ENCODE results near the gene HSPA2.
"Not testable (repeated sequence)": the region's sequence is repeated elsewhere in the genome, so short reads cannot be mapped to it uniquely, and the experiment has no call there.

HSPA2 gene

DNA sequence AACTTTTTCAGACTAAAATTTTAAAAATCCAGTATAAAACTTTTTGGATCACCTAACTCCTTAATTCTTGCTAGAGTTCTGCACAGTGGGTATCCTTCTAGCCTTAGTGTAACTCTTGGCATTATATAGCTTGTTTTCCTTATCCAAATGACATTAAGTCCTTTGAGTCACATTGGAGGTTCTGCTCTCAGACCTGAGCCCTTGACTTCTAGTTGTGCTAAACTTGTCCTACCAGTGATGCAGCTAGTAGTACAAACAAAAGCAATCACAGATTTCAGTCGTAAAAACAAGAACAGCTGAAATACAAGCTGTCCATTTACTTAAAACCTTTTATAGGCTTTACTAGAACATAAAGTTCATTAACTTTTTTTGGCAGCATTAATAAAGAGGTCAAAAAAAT, 25.5 kb upstream of the HSPA2 start:
- DNase-seq, result no peak

DNA sequence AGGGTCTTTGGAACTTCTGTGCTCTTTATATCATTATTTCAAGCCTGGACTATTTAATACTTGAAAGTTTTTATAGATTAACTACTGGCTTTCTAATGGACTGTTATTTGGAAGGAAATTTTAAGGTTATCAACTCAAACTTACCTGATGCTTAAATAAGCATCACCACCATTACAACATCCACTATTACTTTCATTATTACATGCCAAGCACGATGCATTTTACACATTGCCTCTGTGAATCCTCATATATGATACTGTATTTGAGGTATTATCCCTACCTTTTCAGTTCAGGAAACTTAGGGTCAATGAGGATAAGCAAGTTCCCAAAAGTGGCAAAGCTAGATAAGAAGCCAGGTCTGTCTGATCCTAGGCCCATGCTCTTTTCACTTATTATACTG, 23.6 kb upstream of the HSPA2 start:
- DNase-seq, result no peak

DNA sequence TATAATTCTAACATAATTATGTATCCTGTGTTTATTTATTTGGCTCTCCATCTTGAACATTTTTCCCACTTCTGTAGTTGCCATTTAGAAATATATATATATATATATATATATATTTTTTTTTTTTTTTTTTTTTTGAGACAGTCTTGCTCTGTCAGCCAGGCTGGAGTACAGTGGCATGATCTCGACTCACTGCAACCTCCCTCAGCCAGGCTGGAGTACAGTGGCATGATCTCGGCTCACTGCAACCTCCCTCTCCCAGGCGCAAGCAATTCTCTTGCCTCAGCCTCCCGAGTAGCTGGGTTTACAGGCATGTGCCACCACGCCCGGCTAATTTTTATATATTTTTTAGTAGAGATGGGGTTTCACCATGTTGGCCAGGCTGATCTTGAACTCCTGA, 22.9 kb upstream of the HSPA2 start:
- DNase-seq, result not testable (repeated sequence)

DNA sequence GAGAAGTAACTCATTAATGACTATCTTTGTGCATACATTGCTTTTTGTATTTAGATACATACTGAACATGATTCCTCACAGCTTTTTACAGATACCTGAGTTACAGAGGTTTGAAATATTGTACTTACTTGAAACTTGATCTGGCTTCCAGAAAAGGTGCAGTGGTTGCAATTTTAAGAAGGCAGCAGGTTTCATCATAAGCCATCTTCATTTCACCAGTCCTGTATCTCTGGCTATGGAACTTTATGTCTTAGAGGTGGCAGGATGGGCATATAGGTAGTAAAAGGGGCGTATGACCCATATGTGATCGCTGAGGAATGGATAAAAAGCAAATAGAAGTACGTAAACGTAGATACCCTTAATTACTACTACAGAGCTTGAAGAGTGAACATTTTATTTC, 22.3 kb upstream of the HSPA2 start:
- DNase-seq, result no peak

DNA sequence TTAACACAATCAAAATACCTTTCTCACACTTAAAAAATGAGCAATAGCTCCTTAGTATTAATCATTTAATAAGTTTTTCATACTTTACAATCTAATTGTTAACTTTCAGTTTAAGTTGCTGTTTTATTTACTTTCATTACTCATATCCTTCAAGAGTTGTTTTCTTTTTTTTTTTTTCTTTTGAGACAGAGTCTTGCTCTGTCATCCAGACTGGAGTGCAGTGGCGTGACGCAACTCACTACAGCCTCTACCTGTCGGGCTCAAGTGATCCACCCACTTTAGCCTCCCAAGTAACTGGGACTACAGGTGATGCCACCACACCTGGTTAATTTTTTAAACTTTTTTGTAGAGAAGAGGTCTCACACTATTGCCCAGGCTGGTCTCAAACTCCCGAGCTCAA, 19.8 kb upstream of the HSPA2 start:
- DNase-seq, result no peak

DNA sequence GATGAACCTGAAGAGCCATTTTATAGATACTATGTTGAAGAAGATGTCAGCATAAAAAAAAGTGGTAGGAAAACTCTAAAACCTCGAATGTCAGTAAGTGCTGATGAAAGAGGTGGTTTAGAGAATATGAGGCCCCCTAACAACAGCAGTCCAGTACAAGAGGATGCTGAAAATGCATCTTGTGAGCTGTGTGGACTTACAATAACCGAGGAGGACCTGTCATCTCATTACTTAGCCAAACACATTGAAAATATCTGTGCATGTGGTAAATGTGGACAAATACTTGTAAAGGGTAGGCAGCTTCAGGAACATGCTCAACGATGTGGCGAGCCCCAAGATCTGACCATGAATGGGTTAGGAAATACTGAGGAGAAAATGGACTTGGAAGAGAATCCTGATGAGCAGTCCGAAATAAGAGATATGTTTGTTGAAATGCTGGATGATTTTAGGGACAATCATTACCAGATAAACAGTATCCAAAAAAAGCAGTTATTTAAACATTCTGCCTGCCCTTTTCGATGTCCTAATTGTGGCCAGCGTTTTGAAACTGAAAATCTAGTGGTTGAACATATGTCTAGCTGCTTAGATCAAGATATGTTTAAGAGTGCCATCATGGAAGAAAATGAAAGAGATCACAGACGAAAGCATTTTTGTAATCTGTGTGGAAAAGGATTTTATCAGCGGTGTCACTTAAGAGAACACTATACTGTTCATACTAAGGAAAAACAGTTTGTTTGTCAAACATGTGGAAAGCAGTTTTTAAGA, 17.8 kb upstream of the HSPA2 start:
- no peak for DNase-seq

DNA sequence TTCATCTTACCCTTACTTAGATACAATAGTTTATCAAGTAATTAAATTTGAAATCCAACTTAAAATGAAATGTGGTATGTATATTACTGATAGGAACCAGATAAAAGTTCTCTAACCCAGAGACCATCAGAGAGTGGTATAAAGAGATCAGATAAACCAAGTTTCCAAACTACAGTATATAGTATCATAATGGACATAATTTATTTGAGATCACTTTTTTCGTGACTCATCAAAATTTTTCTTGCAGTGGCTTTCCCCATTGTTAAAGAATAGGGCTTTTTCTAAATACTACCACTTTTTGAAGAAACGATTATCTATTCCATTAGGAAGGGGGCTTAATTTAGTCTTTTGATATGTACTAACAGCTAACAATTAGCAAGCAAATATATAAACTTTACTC, 15.2 kb upstream of the HSPA2 start:
- DNase-seq, result no peak

DNA sequence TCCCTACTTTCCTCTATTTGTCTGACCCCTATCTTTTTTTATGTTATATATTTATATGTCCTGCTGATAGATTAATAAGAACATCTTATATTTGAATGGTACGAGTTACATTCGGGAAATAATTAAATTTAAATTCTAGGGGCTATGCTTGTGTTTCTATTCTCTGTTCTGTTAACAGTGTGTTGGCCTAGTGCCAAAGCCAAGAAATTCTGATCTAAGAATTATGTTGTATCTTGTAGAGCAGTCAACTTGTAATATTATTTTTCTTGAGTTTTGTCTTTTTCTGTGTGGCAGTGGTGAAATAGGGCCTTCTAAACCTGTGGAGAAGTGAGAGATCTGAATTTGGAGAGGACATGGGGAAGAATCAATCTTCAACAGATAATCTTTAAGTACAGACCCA, 9.0 kb upstream of the HSPA2 start:
- no peak for DNase-seq

DNA sequence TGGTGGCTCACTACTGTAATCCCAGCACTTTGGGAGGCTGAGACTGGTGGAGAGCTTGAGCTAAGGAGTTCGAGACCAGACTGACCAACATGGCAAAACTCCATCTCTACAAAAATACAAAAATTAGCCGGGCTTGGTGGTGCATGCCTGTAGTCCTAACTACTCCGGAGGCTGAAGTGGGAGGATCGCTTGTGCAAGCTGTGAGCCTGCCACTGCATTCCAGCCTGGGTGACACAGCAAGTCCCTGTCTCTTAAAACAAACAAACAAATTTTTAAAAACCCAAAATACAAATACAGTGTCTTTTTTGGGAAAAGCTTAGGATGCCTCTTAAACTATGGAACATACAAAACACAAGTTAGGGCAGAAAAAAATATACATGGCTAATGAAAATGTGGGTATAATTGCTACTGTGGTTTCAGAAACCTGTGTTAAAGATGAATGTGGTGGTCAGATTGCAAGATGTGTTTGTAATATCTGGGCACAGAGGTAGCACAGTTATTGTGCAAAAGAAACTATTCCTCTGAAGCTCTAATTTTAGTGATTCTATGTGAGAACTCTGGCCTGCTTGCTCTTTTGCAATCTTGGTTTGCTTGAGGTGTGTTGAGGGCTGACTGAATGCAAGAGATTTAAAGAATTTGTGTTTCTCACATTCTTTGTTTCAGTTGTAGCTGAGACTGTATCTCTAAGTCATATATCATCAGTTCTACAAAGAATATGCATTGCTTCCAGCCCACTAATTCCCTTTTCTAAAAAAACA, 3.9 kb upstream of the HSPA2 start:
- DNase-seq, result no peak

DNA sequence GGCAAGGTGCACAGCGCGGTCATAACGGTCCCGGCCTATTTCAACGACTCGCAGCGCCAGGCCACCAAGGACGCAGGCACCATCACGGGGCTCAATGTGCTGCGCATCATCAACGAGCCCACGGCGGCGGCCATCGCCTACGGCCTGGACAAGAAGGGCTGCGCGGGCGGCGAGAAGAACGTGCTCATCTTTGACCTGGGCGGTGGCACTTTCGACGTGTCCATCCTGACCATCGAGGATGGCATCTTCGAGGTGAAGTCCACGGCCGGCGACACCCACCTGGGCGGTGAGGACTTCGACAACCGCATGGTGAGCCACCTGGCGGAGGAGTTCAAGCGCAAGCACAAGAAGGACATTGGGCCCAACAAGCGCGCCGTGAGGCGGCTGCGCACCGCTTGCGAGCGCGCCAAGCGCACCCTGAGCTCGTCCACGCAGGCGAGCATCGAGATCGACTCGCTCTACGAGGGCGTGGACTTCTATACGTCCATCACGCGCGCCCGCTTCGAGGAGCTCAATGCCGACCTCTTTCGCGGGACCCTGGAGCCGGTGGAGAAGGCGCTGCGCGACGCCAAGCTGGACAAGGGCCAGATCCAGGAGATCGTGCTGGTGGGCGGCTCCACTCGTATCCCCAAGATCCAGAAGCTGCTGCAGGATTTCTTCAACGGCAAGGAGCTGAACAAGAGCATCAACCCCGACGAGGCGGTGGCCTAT, 875 bp downstream of the HSPA2 start:
- peak; percentile 10 to 17 for DNase-seq

DNA sequence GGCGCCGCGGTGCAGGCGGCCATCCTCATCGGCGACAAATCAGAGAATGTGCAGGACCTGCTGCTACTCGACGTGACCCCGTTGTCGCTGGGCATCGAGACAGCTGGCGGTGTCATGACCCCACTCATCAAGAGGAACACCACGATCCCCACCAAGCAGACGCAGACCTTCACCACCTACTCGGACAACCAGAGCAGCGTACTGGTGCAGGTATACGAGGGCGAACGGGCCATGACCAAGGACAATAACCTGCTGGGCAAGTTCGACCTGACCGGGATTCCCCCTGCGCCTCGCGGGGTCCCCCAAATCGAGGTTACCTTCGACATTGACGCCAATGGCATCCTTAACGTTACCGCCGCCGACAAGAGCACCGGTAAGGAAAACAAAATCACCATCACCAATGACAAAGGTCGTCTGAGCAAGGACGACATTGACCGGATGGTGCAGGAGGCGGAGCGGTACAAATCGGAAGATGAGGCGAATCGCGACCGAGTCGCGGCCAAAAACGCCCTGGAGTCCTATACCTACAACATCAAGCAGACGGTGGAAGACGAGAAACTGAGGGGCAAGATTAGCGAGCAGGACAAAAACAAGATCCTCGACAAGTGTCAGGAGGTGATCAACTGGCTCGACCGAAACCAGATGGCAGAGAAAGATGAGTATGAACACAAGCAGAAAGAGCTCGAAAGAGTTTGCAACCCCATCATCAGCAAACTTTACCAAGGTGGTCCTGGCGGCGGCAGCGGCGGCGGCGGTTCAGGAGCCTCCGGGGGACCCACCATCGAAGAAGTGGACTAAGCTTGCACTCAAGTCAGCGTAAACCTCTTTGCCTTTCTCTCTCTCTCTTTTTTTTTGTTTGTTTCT, 1.7 kb downstream of the HSPA2 start:
- DNase-seq, result peak in 1 of 2 donors; percentile 11

DNA sequence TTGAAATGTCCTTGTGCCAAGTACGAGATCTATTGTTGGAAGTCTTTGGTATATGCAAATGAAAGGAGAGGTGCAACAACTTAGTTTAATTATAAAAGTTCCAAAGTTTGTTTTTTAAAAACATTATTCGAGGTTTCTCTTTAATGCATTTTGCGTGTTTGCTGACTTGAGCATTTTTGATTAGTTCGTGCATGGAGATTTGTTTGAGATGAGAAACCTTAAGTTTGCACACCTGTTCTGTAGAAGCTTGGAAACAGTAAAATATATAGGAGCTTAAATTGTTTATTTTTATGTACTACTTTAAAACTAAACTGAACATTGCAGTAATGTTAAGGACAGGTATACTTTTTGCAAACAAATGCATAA, 2.3 kb downstream of the HSPA2 start:
- DNase-seq, result no peak

DNA sequence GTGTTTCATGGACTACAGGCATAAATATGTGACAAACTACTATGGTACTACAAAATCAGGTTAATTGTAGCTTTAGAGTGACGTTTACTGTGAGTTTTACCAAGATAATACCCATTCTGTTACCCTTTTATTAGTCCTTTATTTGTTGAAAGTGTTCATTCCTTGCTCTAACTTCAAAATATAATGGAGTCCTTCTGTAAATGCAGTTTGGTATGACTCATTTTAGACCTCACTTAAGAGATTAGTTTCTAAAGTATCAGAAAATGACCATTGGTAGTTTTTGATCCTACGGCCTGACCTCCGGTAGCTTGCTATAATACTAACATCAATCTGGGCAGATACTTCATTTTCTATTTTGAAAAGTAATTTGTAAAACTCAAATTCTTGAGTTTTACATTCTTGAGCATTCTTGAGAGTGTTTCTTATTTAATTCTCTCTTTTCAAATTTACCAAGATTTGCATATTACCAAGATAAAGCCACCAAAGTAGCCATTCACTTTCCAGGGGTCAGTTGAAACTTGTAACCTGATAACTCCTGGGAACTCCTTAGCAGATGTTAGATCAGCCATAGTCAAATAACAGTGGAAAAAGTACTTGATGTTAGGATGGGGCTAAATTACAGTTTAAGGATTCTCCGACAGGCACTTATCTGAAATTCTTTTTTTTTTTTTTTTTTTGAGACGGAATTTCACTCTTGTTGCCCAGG, 4.2 kb downstream of the HSPA2 start:
- no peak for DNase-seq

DNA sequence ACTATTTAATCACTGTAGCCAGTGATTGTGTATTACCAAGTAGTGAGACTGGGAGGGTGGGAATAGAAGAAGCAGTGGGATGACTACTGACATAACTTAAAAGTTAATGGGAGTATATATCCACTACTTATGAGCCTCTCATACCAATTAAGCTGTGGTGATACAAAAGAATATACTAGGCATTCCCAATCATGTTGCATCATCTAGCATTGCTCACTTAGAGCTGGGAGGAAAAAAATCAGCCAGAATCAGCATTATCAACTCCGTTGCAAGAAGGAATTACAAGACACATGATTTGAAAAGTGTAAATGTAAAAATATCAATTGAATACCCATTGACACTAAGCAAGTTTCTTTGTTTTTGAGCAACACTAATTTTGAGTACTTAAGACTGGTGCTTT, 8.5 kb downstream of the HSPA2 start:
- DNase-seq, result no peak

DNA sequence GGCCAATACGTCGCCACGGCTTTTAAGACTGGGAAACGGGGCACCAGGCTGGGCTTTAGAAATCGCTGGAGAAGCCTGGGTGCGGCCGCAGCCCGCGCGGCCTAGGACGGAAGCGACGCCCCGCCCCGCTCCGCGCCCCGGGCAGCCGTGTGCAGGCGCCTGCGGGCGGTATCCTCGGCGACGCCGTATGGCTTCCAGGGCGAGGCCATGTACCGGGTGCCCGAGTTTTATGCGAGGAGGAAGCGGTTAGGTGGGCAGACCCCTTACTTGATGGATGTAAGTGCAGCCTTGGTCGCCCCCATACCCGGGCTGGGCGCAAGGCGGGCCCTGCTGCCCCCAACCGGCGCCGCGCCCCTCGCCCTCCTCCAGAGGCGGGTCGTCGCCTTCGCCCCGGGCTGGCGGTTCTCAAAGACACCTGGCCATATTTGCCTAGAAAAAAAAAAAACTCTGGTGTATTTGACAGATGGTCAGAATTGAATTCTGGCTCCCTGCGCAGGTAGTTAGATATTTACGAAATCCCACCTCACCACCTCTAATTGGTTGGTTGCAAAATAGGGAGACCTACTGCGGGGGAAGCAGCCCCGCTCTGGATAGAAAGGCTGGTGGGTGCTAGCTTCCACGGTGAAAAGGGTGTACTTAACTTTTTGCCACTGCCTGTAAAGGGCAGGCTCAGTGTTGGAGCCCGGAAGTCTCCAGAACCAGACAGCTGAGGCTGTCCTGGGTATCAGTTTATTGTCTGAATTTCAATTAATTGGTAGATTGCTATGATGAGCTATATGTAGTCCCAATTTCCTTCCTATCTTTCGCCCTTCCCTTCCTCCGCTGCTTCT, 9.5 kb downstream of the HSPA2 start, which contains the start of gene PPP1R36:
Gene PPP1R36 (plus strand): TSS at position 171 of the 830 bp plus-strand sequence. CDS start 37 bp downstream, at position 208.
- peak; percentile 30 to 35 for DNase-seq

DNA sequence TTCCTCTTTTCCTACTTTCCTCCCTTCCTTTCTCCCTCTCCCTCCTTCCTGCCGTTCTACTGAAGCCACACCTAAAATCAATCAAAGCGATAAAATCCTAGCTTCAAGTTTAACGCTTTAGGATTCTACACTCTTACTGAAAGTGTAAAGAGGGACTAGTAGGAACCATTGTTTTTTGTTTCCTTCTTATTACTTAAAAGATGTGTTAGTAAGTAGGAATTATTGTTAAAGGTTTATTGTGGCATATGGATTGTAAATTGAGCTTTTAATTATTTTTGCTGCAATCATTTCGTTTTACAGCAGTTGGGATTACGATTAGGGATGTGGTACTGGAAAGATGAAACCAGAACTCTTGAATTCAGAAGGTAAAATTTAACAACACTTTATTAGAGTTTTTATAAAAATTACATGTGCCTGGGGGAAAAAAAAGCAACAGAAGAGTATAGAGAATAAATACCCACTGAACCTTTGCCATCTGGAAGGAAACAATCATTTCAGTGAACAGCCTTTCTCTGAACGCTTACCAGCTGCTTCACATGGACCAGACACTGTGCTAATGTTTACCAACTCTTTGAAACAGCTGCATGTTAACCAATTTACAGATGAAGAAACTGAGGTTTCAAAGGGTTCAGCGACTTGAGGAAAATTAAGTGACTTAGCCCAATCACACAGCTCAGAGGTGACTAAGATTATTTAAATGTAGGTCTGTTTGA, 10.2 kb downstream of the HSPA2 start:
- no peak for DNase-seq

DNA sequence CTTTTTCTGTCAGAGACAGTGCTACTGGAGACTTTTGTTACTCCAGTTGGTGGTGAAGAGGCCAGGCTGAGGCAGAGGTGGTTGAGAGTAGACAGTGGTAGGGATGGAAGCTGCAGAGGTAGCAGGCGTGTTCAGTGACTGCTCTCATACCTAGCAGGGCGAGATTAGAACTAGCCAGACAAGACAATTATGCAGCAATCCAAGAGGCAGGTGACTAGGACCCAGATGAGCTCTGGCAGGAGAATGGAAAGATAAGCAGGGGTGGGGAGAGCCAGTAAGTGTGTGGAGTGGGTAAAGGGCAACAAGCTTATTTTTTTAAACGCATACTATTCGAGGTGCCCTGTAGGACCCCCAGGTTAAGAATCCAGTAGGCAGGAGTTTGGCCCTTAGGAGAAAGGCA, 14.0 kb downstream of the HSPA2 start:
- DNase-seq, result no peak

DNA sequence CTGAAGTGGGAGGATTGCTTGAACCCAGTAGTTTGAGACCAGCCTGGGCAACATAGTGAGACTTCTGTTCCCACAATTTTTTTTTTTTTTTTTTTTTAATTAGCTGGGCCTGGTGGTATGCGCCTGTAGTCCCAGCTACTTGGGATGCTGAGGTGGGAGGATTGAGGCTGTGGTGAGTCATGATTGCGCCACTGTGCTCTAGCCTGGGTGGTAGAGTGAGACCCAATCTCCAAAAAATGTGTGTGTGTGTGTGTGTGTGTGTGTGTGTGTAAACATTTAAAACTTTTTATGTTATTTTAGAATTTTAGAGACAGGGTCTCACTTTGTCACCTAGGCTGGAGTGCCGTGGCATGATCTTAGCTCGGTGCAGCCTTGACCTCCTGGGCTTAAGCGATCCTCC, 16.0 kb downstream of the HSPA2 start:
- no peak for DNase-seq

DNA sequence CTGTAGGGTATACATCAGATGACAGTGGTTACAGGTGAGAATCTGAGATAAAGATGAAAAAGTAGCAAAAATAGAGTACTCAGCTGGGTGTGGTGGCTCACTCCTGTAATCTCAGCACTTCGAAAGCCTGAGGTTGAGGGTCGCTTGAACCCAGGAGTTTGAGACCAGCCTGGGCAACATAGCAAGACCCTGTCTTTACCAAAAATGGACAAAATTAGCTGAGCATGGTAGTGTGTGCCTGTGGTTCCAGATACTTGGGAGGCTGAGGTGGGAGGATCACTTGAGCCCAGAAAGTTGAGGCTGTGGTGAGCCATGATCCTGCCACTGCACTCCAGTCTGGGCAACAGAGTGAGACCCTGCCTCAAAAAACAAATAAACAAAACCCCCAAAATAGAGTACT, 17.7 kb downstream of the HSPA2 start:
- DNase-seq, result not testable (repeated sequence)

DNA sequence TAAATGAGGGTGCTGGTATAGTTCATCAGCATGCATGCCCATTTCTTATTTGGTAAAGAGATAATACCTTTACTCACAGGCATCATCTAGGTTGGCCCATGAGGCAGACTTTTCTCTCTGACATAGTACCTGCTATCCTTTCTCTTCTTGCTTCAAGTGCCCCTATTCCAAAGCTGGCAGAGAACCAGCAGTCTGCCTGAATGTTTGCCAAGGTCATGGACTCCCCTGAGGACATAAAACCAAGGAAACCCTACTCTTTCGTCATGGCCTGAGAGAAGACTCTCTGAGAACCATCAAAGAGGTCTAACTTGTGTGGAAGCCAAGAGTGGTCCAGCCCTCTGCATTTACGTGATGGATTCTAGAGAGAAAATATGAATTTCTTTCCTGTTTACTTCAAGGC, 21.1 kb downstream of the HSPA2 start:
- DNase-seq, result no peak

DNA sequence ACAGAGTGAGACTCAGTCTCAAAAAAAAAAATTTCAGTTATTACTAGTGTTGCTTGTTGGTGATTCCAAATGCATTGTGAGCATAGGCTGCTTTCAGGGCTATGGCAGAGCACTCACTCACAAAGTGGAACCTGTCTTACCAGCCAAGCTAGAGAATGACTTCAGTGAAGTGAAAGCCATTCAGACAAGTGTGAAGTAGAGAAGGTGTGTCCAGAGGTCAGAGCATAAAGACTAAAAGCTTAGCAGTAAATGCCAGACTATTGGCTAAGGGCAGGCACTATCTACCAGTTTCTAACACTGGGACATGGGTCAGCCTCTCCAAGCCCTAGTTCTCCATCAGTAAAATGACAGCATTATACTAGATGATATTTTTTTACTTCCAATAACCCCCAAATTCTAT, 21.9 kb downstream of the HSPA2 start:
- DNase-seq, result no peak
